Mesothelial cell of epicardium (in vitro differentiated cells): ENCODE results near the gene RLN3. TPM values are rescaled to one million over a fixed set of nuclear protein-coding genes. Genes with fewer than 3 reads are reported as not detected.
"Not testable (repeated sequence)": the region's sequence is repeated elsewhere in the genome, so short reads cannot be mapped to it uniquely, and the experiment has no call there.

ENCODE experiments used
- DNase-seq, 2 experiments: peaks; one replicate each; pipeline ENCODE4 v3.0.0; 2021; ENCODE audit warnings: low spot score in 2 of 2; ENCODE audit not compliant: unreplicated experiment in 2 of 2
- H3K27ac Mint-ChIP-seq: 2 replicates; pipeline ENCODE4 v1.8.0; 2021; ENCODE audit warnings: mixed read lengths
- H3K27me3 Mint-ChIP-seq: 2 replicates; pipeline ENCODE4 v1.8.0; 2021; ENCODE audit warnings: low read depth, mixed read lengths
- H3K36me3 Mint-ChIP-seq: 2 replicates; pipeline ENCODE4 v1.8.0; 2021; ENCODE audit warnings: mixed read lengths
- H3K4me1 Mint-ChIP-seq: 2 replicates; pipeline ENCODE4 v1.8.0; 2021; ENCODE audit warnings: mixed read lengths
- H3K4me3 Mint-ChIP-seq: 2 replicates; pipeline ENCODE4 v1.8.0; 2021; ENCODE audit warnings: mild to moderate bottlenecking, moderate library complexity, mixed read lengths
- H3K9me3 Mint-ChIP-seq: 2 replicates; pipeline ENCODE4 v1.8.0; 2021; ENCODE audit warnings: mixed read lengths
- CTCF ChIP-seq: fragments of 200-600 bp; sonication (generic); IDR thresholded peaks from one replicate; pipeline ENCODE4 v1.5.0; 2021; ENCODE audit warnings: antibody characterized with exemption; ENCODE audit not compliant: unreplicated experiment
- total RNA-seq: library from RNA; stranded (reverse); gene quantifications from 3 replicates; pipeline ENCODE4 v1.2.1, GENCODE V29; 2021

RLN3 gene
- total RNA-seq, 1 donor from 2014 or later, result not detected

GRCh38 chr19:14021474-14021873 is 6.5 kb upstream of the RLN3 start:
- Mint-ChIP-seq H3K4me3 (no peak overlapping the region), H3K4me1 (peaks cover 6% of the 10 kb centered on the region), H3K36me3 (no peaks in the 10 kb centered on the region), H3K9me3 (no peaks in the 10 kb centered on the region), H3K27me3 (no peaks in the 10 kb centered on the region), H3K27ac (peak overlapping the region; percentile 54)
- TF ChIP-seq CTCF, result no peak
- no peak for DNase-seq

DNA sequence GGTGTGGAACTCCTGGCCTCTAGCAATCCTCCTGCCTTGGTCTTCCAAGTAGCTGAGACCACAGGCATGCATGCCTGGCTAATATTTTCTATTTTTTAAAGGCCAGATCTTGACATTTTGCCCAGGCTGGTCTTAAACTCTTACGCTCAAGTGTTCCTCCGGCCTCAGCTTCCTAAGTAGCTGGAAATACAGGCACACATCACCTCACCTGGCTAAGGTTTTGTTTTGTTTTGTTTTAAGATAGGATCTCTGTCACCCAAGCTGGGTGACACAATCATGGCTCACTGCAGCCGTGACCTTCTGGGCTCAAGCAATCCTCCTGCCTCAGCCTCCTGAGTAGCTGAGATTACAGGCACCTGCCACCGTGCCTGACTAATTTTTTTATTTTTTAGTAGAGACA is 5.5 kb upstream of the RLN3 start:
- H3K27ac Mint-ChIP-seq, result no peak overlapping the region
- H3K4me3 Mint-ChIP-seq, result no peak overlapping the region
- no peaks in the 10 kb centered on the region for H3K36me3 Mint-ChIP-seq
- no peak for DNase-seq
- TF ChIP-seq CTCF, result no peak
- H3K4me1 Mint-ChIP-seq, result peaks cover 6% of the 10 kb centered on the region
- H3K27me3 Mint-ChIP-seq, result no peaks in the 10 kb centered on the region
- H3K9me3 Mint-ChIP-seq, result no peaks in the 10 kb centered on the region

DNA sequence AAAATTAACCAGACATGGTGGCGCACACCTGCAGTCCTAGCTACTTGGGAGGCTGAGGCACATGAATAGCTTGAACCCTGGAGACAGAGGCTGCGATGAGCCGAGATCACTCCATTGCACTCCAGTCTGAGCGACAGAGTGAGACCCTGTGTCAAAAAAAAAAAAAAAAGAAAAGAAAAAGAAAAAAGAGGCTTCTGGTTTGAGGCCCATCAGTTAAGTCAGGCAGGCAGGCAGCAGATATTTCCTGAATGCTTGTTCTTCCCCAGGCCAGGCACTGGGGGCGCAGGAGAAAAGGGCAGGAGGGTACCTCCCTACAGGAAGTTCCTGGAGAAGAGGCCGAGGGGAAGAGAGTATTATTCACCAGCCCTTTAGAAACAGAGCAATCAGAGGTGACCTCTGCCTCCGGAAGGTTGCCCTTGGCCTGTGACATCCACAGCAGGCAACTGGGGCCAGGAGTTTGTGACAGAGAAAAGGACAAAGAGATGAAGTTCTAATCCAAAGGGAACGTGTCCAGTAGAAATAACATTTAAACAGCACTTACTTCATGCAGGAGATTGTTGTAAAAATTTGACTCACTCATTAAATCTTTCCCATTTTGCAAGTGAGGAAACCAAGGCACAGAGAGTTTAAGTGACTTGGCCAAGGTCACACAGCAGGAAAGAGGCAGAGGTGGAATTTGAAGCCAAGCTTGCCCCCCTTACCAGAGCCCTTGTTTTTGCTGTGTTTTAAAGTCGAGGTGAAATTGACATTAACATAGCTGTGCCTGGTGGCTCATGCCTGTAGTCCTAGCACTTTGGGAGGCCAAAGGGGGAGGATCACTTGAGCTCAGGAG is 4.3 kb upstream of the RLN3 start:
- H3K27ac Mint-ChIP-seq, result peak overlapping the region; percentile 47
- peaks cover 4% of the 10 kb centered on the region for H3K27me3 Mint-ChIP-seq
- no peaks in the 10 kb centered on the region for H3K36me3 Mint-ChIP-seq
- H3K4me1 Mint-ChIP-seq, result peaks cover 6% of the 10 kb centered on the region
- H3K9me3 Mint-ChIP-seq, result no peaks in the 10 kb centered on the region
- TF ChIP-seq CTCF, result peak; percentile 17
- DNase-seq, result no peak
- H3K4me3 Mint-ChIP-seq, result no peak overlapping the region

- H3K9me3 Mint-ChIP-seq, DNase-seq, H3K4me3 Mint-ChIP-seq, H3K36me3 Mint-ChIP-seq, H3K27ac Mint-ChIP-seq, H3K4me1 Mint-ChIP-seq: not testable (repeated sequence)
- H3K27me3 Mint-ChIP-seq, result peaks cover 16% of the 10 kb centered on the region
Measured at GRCh38 chr19:14026652-14027192, 1.2 kb upstream of the RLN3 start.

- TF ChIP-seq CTCF, result no peak
- H3K27ac Mint-ChIP-seq, result no peak overlapping the region
- H3K9me3 Mint-ChIP-seq, result no peaks in the 10 kb centered on the region
- H3K27me3 Mint-ChIP-seq, result peaks cover 16% of the 10 kb centered on the region
- DNase-seq, result no peak
- H3K36me3 Mint-ChIP-seq, result no peaks in the 10 kb centered on the region
- peaks cover 3% of the 10 kb centered on the region for H3K4me1 Mint-ChIP-seq
- H3K4me3 Mint-ChIP-seq, result no peak overlapping the region
Measured at GRCh38 chr19:14028901-14029300, 953 bp downstream of the RLN3 start.

DNA sequence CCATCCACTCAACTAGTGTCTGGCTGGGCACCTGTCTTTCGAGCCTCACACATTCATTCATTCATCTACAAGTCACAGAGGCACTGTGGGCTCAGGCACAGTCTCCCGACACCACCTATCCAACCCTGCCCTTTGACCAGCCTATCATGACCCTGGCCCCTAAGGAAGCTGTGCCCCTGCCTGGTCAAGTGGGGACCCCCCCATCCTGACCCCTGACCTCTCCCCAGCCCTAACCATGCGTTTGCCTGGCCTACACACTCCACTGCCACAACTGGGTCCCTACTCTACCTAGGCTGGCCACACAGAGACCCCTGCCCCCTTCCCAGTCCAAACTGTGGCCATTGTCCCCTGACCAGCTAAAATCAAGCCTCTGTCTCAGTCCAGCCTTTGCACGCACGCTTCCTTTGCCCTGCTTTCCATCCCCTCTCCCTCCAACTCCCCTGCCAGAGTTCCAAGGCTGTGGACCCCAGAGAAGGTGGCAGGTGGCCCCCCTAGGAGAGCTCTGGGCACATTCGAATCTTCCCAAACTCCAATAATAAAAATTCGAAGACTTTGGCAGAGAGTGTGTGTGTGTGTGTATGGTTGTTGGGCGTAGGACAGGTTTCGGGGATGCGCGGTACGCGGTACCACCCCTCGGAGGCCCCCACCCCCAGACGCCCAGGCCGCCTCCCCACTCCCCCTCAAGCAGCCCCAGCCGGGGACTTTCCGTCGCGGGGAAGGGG is 3.2 kb downstream of the RLN3 start:
- Mint-ChIP-seq H3K27ac (no peak overlapping the region), H3K4me1 (peaks cover 3% of the 10 kb centered on the region), H3K27me3 (peaks cover 16% of the 10 kb centered on the region), H3K36me3 (no peaks in the 10 kb centered on the region), H3K9me3 (no peaks in the 10 kb centered on the region), H3K4me3 (peak overlapping the region; percentile 76)
- no peak for DNase-seq
- no peak for TF ChIP-seq CTCF
